GM19193 (cell line): ENCODE results near the gene MEIS1.

Experiments
- POLR2A ChIP-seq: IDR thresholded peaks from 4 replicates; pipeline ENCODE4 v1.6.1; 2011; ENCODE audit not compliant: insufficient read depth, insufficient read length; ENCODE audit errors: extremely low read depth

Gene MEIS1

GRCh38 chr2:66448136-66448991 is 13.4 kb downstream of the MEIS1 start:
- no peak for TF ChIP-seq POLR2A

GRCh38 chr2:66452214-66452613 is 17.3 kb downstream of the MEIS1 start:
- no peak for TF ChIP-seq POLR2A

GRCh38 chr2:66452917-66453316 is 18.0 kb downstream of the MEIS1 start:
- TF ChIP-seq POLR2A, result no peak

GRCh38 chr2:66455490-66455889 is 20.6 kb downstream of the MEIS1 start:
- TF ChIP-seq POLR2A, result no peak

- no peak for TF ChIP-seq POLR2A
Observed at GRCh38 chr2:66456183-66457041, 21.5 kb downstream of the MEIS1 start.

- no peak for TF ChIP-seq POLR2A
Observed at GRCh38 chr2:66457545-66457944, 22.6 kb downstream of the MEIS1 start.

GRCh38 chr2:66460031-66460430 is 25.1 kb downstream of the MEIS1 start:
- no peak for TF ChIP-seq POLR2A

- TF ChIP-seq POLR2A, result no peak
Observed at GRCh38 chr2:66461001-66461663, 26.2 kb downstream of the MEIS1 start.

GRCh38 chr2:66461664-66462500 is 27.0 kb downstream of the MEIS1 start:
- no peak for TF ChIP-seq POLR2A

GRCh38 chr2:66462501-66462825 is 27.5 kb downstream of the MEIS1 start:
- no peak for TF ChIP-seq POLR2A

- no peak for TF ChIP-seq POLR2A
Observed at GRCh38 chr2:66463206-66463755, 28.4 kb downstream of the MEIS1 start.

GRCh38 chr2:66464930-66465637 is 30.2 kb downstream of the MEIS1 start:
- TF ChIP-seq POLR2A, result no peak

GRCh38 chr2:66466433-66466832 is 31.5 kb downstream of the MEIS1 start:
- no peak for TF ChIP-seq POLR2A

- TF ChIP-seq POLR2A, result no peak
Observed at GRCh38 chr2:66467718-66468117, 32.8 kb downstream of the MEIS1 start.
